Ovary (tissue), 3 donors: ENCODE measurements around the gene TMEM132D.

Experiments used
- EP300 ChIP-seq: sonication (generic); formaldehyde crosslinking; IDR thresholded peaks from one replicate; pipeline ENCODE4 v1.6.1; 2017; ENCODE audit warnings: antibody characterized with exemption
- POLR2A ChIP-seq: fragments of 450-650 bp; IDR thresholded peaks from one replicate; pipeline ENCODE4 v1.6.1; 2017; ENCODE audit warnings: antibody characterized with exemption, mild to moderate bottlenecking, moderate library complexity
- TF ChIP-seq, protein P1 (sequence below), 3 donors: fragments of 450-650 bp in 2 of 3; fragments of 200-600 bp in 1 of 3; IDR thresholded peaks; one replicate each; pipeline versions ENCODE4 v1.5.1 to v1.8.0; 2016 to 2022; ENCODE audit warnings: antibody characterized with exemption in 3 of 3, mild to moderate bottlenecking in 1 of 3
- donor health status: DM: no; HTN: no; CAD: no.

DNA sequence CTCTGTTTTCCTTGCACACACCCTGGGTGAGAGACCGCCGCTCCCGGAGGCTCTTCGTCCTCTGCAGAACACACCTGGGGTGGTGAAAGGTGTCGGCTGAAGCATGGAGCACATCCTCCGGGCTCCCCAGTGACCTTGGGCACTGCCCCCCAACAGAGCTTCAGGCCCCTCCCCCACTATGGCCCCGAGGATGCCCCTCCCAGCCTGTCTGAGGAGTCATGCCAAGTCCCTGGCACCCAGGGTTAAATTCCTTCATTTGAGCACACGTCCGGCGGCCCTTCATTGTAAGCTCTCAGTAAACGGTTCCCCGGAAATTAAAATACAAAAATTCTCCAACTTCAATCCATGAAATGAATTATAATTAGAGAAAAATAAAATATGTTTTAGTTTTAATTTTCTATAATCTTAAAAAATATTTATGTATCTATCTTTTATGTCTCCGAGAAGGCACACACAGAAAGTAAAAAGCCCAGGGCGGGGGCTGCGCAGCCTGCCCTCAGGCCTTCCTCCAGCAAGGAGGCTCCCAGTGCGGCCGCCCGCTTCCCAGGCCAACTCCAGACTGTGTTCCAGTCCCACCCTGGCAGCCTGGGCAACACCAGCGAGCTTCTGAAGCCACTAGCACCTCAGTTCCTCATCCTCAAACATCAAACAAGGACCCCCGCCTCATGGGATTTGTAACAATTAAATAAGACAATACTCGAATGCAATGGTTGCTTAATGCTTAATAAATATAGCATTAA, 63.5 kb downstream of the TMEM132D start:
- TF ChIP-seq, protein P1, sequence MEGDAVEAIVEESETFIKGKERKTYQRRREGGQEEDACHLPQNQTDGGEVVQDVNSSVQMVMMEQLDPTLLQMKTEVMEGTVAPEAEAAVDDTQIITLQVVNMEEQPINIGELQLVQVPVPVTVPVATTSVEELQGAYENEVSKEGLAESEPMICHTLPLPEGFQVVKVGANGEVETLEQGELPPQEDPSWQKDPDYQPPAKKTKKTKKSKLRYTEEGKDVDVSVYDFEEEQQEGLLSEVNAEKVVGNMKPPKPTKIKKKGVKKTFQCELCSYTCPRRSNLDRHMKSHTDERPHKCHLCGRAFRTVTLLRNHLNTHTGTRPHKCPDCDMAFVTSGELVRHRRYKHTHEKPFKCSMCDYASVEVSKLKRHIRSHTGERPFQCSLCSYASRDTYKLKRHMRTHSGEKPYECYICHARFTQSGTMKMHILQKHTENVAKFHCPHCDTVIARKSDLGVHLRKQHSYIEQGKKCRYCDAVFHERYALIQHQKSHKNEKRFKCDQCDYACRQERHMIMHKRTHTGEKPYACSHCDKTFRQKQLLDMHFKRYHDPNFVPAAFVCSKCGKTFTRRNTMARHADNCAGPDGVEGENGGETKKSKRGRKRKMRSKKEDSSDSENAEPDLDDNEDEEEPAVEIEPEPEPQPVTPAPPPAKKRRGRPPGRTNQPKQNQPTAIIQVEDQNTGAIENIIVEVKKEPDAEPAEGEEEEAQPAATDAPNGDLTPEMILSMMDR (IDR thresholded peaks at IDR 0.05): no peak
- TF ChIP-seq POLR2A: no peak
- TF ChIP-seq EP300: no peak
